Endothelial cell (in vitro differentiated cells): ENCODE results near the gene RXFP2. TPM values are rescaled to one million over a fixed set of nuclear protein-coding genes. Genes with fewer than 3 reads are reported as not detected.

ENCODE experiments used
- DNase-seq: peaks from one replicate; pipeline ENCODE4 v3.0.0; 2021; ENCODE audit warnings: low spot score
- H3K27ac Mint-ChIP-seq: one replicate; pipeline ENCODE4 v1.8.0; 2021; ENCODE audit warnings: mixed read lengths, inconsistent platforms; ENCODE audit not compliant: unreplicated experiment
- H3K27me3 Mint-ChIP-seq: one replicate; pipeline ENCODE4 v1.8.0; 2021; ENCODE audit warnings: mild to moderate bottlenecking, moderate library complexity, mixed read lengths, inconsistent platforms; ENCODE audit not compliant: unreplicated experiment
- H3K36me3 Mint-ChIP-seq: one replicate; pipeline ENCODE4 v1.8.0; 2021; ENCODE audit warnings: mild to moderate bottlenecking, low read depth, mixed read lengths, inconsistent platforms; ENCODE audit not compliant: unreplicated experiment
- H3K4me1 Mint-ChIP-seq: one replicate; pipeline ENCODE4 v1.8.0; 2021; ENCODE audit warnings: mild to moderate bottlenecking, mixed read lengths, inconsistent platforms; ENCODE audit not compliant: unreplicated experiment
- H3K4me3 Mint-ChIP-seq: one replicate; pipeline ENCODE4 v1.8.0; 2021; ENCODE audit warnings: mild to moderate bottlenecking, mixed read lengths, inconsistent platforms; ENCODE audit not compliant: unreplicated experiment
- H3K9me3 Mint-ChIP-seq: one replicate; pipeline ENCODE4 v1.8.0; 2021; ENCODE audit warnings: mixed read lengths, inconsistent platforms; ENCODE audit not compliant: unreplicated experiment
- CTCF ChIP-seq: fragments of 200-600 bp; sonication (generic); IDR thresholded peaks from one replicate; pipeline ENCODE4 v1.5.0; 2021; ENCODE audit warnings: antibody characterized with exemption; ENCODE audit not compliant: unreplicated experiment
- total RNA-seq: library from RNA; stranded (reverse); fragmentation: NEBNext Ultra II Directional; extraction: Animal tissue kit (Norgen Biotek cat#: 25700); gene quantifications from one replicate; pipeline ENCODE4 v1.2.1, GENCODE V29; 2021; ENCODE audit not compliant: unreplicated experiment

Gene RXFP2
- total RNA-seq, 1 donor from 2014 or later, result not detected

GRCh38 chr13:31717583-31717982 is 21.7 kb upstream of the RXFP2 start:
- H3K27me3 Mint-ChIP-seq, result peaks cover 1% of the 10 kb centered on the region
- no peak for TF ChIP-seq CTCF
- H3K9me3 Mint-ChIP-seq, result no peaks in the 10 kb centered on the region
- H3K27ac Mint-ChIP-seq, result no peak overlapping the region
- DNase-seq, result no peak
- no peaks in the 10 kb centered on the region for H3K36me3 Mint-ChIP-seq
- no peaks in the 10 kb centered on the region for H3K4me1 Mint-ChIP-seq
- H3K4me3 Mint-ChIP-seq, result no peak overlapping the region

- no peak for DNase-seq
- H3K27ac Mint-ChIP-seq, result no peak overlapping the region
- no peak for TF ChIP-seq CTCF
- no peaks in the 10 kb centered on the region for H3K4me1 Mint-ChIP-seq
- H3K27me3 Mint-ChIP-seq, result no peaks in the 10 kb centered on the region
- H3K4me3 Mint-ChIP-seq, result no peak overlapping the region
- H3K36me3 Mint-ChIP-seq, result no peaks in the 10 kb centered on the region
- H3K9me3 Mint-ChIP-seq, result no peaks in the 10 kb centered on the region
Observed at GRCh38 chr13:31719214-31719613, 20.1 kb upstream of the RXFP2 start.

- Mint-ChIP-seq H3K36me3 (no peaks in the 10 kb centered on the region), H3K27ac (no peak overlapping the region), H3K4me3 (no peak overlapping the region), H3K4me1 (no peaks in the 10 kb centered on the region), H3K27me3 (peaks cover 1% of the 10 kb centered on the region), H3K9me3 (no peaks in the 10 kb centered on the region)
- DNase-seq, result no peak
- TF ChIP-seq CTCF, result no peak
Observed at GRCh38 chr13:31722673-31723072, 16.7 kb upstream of the RXFP2 start.

GRCh38 chr13:31725841-31726240 is 13.5 kb upstream of the RXFP2 start:
- no peak overlapping the region for H3K4me3 Mint-ChIP-seq
- H3K4me1 Mint-ChIP-seq, result no peaks in the 10 kb centered on the region
- H3K27ac Mint-ChIP-seq, result no peak overlapping the region
- no peaks in the 10 kb centered on the region for H3K36me3 Mint-ChIP-seq
- TF ChIP-seq CTCF, result no peak
- H3K27me3 Mint-ChIP-seq, result peaks cover 1% of the 10 kb centered on the region
- no peak for DNase-seq
- H3K9me3 Mint-ChIP-seq, result no peaks in the 10 kb centered on the region

GRCh38 chr13:31731921-31732320 is 7.4 kb upstream of the RXFP2 start:
- no peak for TF ChIP-seq CTCF
- peaks cover 7% of the 10 kb centered on the region for H3K4me1 Mint-ChIP-seq
- no peak for DNase-seq
- H3K4me3 Mint-ChIP-seq, result no peak overlapping the region
- H3K27ac Mint-ChIP-seq, result no peak overlapping the region
- no peaks in the 10 kb centered on the region for H3K36me3 Mint-ChIP-seq
- H3K9me3 Mint-ChIP-seq, result no peaks in the 10 kb centered on the region
- no peaks in the 10 kb centered on the region for H3K27me3 Mint-ChIP-seq
